K562 (cell line): ENCODE results near the gene COA3. TPM values are rescaled to one million over a fixed set of nuclear protein-coding genes. Genes with fewer than 3 reads are reported as not detected.
A peak's percentile ranks its signal among the peaks of the same experiment; 100 is the strongest.

Experiments
- CBX3 ChIP-seq, 2 experiments: IDR thresholded peaks; 1 replicate in 1 of 2; 2 replicates in 1 of 2; pipeline ENCODE4 v1.6.1; 2012; ENCODE audit warnings: inconsistent platforms in 2 of 2, low read length in 2 of 2, borderline replicate concordance in 1 of 2, control low read depth in 1 of 2
- CEBPB ChIP-seq: fragments of 450-650 bp; IDR thresholded peaks from 2 replicates; pipeline ENCODE4 v1.6.1; 2016; ENCODE audit warnings: missing genetic modification characterization, missing compliant biosample characterization
- HCFC1 ChIP-seq: IDR thresholded peaks from 2 replicates; pipeline ENCODE4 v1.6.1; 2012; ENCODE audit warnings: low read depth, low read length, improper control_type of control experiment
- HDGF ChIP-seq: fragments of 450-650 bp; IDR thresholded peaks from 2 replicates; pipeline ENCODE4 v1.6.1; 2016
- HMG20B ChIP-seq: fragments of 250-450 bp; sonication (Bioruptor Pico); IDR thresholded peaks from 2 replicates; pipeline ENCODE4 v1.5.0; 2021; ENCODE audit warnings: mild to moderate bottlenecking
- HNRNPK ChIP-seq: fragments of 200-400 bp; formaldehyde crosslinking; IDR thresholded peaks from one replicate; pipeline ENCODE4 v1.6.1; 2018; ENCODE audit warnings: mild to moderate bottlenecking, low read depth, low read length; ENCODE audit not compliant: poor library complexity, severe bottlenecking
- IRF1 ChIP-seq: sonication (generic); formaldehyde crosslinking; IDR thresholded peaks from 2 replicates; pipeline ENCODE4 v1.8.0; 2022; ENCODE audit warnings: missing genetic modification reagents, mild to moderate bottlenecking, borderline replicate concordance
- JUNB ChIP-seq: fragments of 450-650 bp; formaldehyde crosslinking; conservative IDR thresholded peaks from 2 replicates; pipeline ENCODE4 v1.4.0; 2020; ENCODE audit warnings: mild to moderate bottlenecking
- LARP7 ChIP-seq: fragments of 450-650 bp; IDR thresholded peaks from 2 replicates; pipeline ENCODE4 v1.6.1; 2016
- PRMT5 ChIP-seq: sonication (generic); formaldehyde crosslinking; IDR thresholded peaks from 2 replicates; pipeline ENCODE4 v1.5.0; 2020; ENCODE audit warnings: missing genetic modification reagents
- SRSF3 ChIP-seq: fragments of 200-400 bp; formaldehyde crosslinking; IDR thresholded peaks from 2 replicates; pipeline ENCODE4 v1.6.1; 2016; ENCODE audit warnings: mild to moderate bottlenecking, low read length, moderate library complexity; ENCODE audit not compliant: insufficient read depth
- TAF7 ChIP-seq: fragments of 450-650 bp; IDR thresholded peaks from 2 replicates; pipeline ENCODE4 v1.6.1; 2016; ENCODE audit warnings: missing genetic modification characterization, missing compliant biosample characterization
- ZBTB17 ChIP-seq: fragments of 450-650 bp; formaldehyde crosslinking; IDR thresholded peaks from 2 replicates; pipeline ENCODE4 v1.4.0; 2020; ENCODE audit warnings: mild to moderate bottlenecking
- ZBTB40 ChIP-seq, 2 experiments: fragments of 450-650 bp in 1 of 2; sonication (generic) in 1 of 2; formaldehyde crosslinking in 1 of 2; IDR thresholded peaks; 2 replicates each; pipeline versions ENCODE4 v1.7.1 to v1.9.0; 2016 to 2022; ENCODE audit warnings: inconsistent platforms in 1 of 2, mild to moderate bottlenecking in 1 of 2, missing genetic modification reagents in 1 of 2
- ZNF274 ChIP-seq: IDR thresholded peaks from 2 replicates; pipeline ENCODE4 v1.6.1; 2011; ENCODE audit warnings: low read depth, mild to moderate bottlenecking, low read length, moderate library complexity, borderline replicate concordance
- ZSCAN29 ChIP-seq: fragments of 450-650 bp; IDR thresholded peaks from 2 replicates; pipeline ENCODE4 v1.6.1; 2017
- ZZZ3 ChIP-seq: fragments of 450-650 bp; IDR thresholded peaks from 2 replicates; pipeline ENCODE4 v1.6.1; 2016; ENCODE audit warnings: antibody characterized with exemption, mild to moderate bottlenecking, moderate library complexity
- polyA plus RNA-seq, 8 experiments: library from polyadenylated mRNA; depleted of rRNA in 4 of 8; stranded (reverse) in 5 of 8; unstranded in 3 of 8; fragments of >200 nt; fragmentation: Nextera tagmentation in 2 of 8; fragmentation: Illumina TruSeq in 1 of 8; extraction: Ambion mirVana in 2 of 8; extraction: Trizol in 1 of 8; gene quantifications; 2 replicates each; pipeline versions ENCODE4 v1.2.1 to v1.2.3, GENCODE V29; 2011 to 2014; ENCODE audit warnings: inconsistent platforms in 1 of 8, missing spikeins in 1 of 8
- total RNA-seq, 7 experiments: library from RNA; depleted of rRNA in 6 of 7; stranded (reverse); fragments of >200 nt in 6 of 7; fragmentation: Illumina TruSeq in 2 of 7; extraction: Trizol in 2 of 7; gene quantifications; 2 replicates each; pipeline versions ENCODE4 v1.2.1 to v1.2.3, GENCODE V29; 2011 to 2021; ENCODE audit warnings: low replicate concordance in 1 of 7
- TF ChIP-seq, protein P1 (sequence below): fragments of 250-450 bp; sonication (Bioruptor Pico); IDR thresholded peaks from 2 replicates; pipeline ENCODE4 v1.5.1; 2021; ENCODE audit warnings: mild to moderate bottlenecking

Gene COA3
- total and polyA plus RNA-seq, 9 of the 15 experiments (the other 6 are each of a cell fraction or from before 2014, with no cell fraction given), result 49.6 to 153 (median 61.4) TPM

DNA sequence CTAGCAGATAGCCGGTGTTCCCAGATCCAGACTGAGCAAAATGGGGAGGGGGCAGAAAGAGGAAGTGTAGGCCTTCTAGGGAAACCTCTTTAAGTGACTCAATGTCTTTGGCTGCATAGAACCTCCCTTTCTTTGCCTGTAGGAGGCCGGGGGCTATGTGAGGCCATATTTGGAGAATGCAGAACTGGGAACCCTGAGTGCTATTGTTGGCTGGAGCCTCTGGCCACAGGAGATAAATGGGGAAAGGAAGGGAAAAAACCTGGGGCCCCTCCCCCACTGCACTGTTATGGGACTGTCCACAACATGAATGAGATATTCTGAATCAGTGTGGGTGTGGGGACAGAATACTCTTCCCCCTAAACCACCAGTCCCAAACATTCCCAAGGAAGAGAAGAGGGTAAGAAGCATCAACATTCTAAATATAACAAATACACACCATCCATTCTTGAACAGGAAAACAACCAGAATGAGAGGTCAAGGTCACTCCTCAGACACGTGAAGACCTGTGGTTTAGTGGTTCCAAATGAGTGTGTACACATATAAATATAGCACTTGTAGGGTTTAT, 22.9 kb downstream of the COA3 start (continued):
- TF ChIP-seq CBX3 (IDR thresholded peaks at IDR 0.05; ENCODE audit: borderline replicate concordance in 1 of 2, low read length in 2 of 2) (no peak), HDGF (no peak), SRSF3 (no peak), HNRNPK (no peak), ZZZ3 (no peak), ZBTB17 (no peak), ZNF274 (no peak), JUNB (CRISPR knock-in tag) (no peak), CEBPB (tag) (no peak), LARP7 (no peak), TAF7 (tag) (no peak), PRMT5 (CRISPR knock-in tag) (no peak), HMG20B (CRISPR knock-in tag) (no peak), IRF1 (CRISPR knock-in tag) (no peak), ZSCAN29 (no peak), HCFC1 (no peak), ZBTB40 (IDR thresholded peaks at IDR 0.05) (peak; percentile 13; the same call in 1 of the 2 replicates), ZBTB40 (CRISPR knock-in tag; IDR thresholded peaks at IDR 0.05) (no peak)
- TF ChIP-seq, protein P1, sequence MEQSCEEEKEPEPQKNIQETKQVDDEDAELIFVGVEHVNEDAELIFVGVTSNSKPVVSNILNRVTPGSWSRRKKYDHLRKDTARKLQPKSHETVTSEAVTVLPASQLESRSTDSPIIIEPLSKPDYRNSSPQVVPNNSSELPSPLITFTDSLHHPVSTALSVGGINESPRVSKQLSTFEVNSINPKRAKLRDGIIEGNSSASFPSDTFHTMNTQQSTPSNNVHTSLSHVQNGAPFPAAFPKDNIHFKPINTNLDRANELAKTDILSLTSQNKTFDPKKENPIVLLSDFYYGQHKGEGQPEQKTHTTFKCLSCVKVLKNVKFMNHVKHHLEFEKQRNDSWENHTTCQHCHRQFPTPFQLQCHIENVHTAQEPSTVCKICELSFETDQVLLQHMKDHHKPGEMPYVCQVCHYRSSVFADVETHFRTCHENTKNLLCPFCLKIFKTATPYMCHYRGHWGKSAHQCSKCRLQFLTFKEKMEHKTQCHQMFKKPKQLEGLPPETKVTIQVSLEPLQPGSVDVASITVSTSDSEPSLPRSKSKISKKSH (CRISPR knock-in tag), result no peak
